GM23338 (cell line): ENCODE results near the gene CPLX3. TPM values are rescaled to one million over a fixed set of nuclear protein-coding genes. Genes with fewer than 3 reads are reported as not detected.

ENCODE experiments used
- microRNA-seq: library from miRNA; unstranded; fragments of <30 nt; microRNA quantifications from one replicate; pipeline ENCODE4, GENCODE V29; 2017
- polyA plus RNA-seq: library from polyadenylated mRNA; unstranded; fragments of >200 nt; fragmentation: Nextera tagmentation; extraction: Ambion mirVana; gene quantifications from 2 replicates; pipeline ENCODE4 v1.2.1, GENCODE V29; 2016
- small RNA-seq: library from RNA; depleted of rRNA; stranded (forward); fragments of <200 nt; gene quantifications from one replicate; pipeline ENCODE3, GENCODE V24; 2014; ENCODE audit warnings: low replicate concordance
- total RNA-seq: library from RNA; depleted of rRNA; stranded (reverse); fragments of >200 nt; shearing (Covaris generic); gene quantifications from 2 replicates; pipeline ENCODE4 v1.2.3, GENCODE V29; 2014; rRNA removed

The CPLX3 gene
- total and polyA plus RNA-seq, 2 experiments from 2014 or later = 0.66 TPM; not detected in 1

Small RNA genes within 50 kb of the gene (microRNA-seq; reads per million reads assigned to microRNA genes)
- gene MIR4513 (not detected), gene MIR6882 (0.66 reads per million)

Small RNA genes within 50 kb of the gene (small RNA-seq; reads per million reads assigned to genes)
- gene CPLX3 = not detected
- gene MIR4513 = not detected
- gene MIR6882 = not detected

Other genes starting within 250 kb of the CPLX3 start
- gene CLK3, start 210.8 kb upstream of the CPLX3 start, total RNA-seq = 59.1 and 67.7 TPM in 2 replicates
- 38.1 and 40.7 TPM in 2 replicates for gene CLK3, start 210.8 kb upstream of the CPLX3 start, polyA plus RNA-seq
- gene EDC3, start 130.6 kb upstream of the CPLX3 start, total RNA-seq = 26.4 and 26.5 TPM in 2 replicates
- gene EDC3, start 130.6 kb upstream of the CPLX3 start, polyA plus RNA-seq = 13.6 and 13.8 TPM in 2 replicates
- 0.50 and 1.4 TPM in 2 replicates for gene CYP1A1, start 101.1 kb upstream of the CPLX3 start, total RNA-seq
- gene CYP1A1, start 101.1 kb upstream of the CPLX3 start, polyA plus RNA-seq = 0.16 and 0.21 TPM in 2 replicates
- not detected in 2 replicates for gene CYP1A2, start 77.8 kb upstream of the CPLX3 start, total RNA-seq
- not detected in 2 replicates for gene CYP1A2, start 77.8 kb upstream of the CPLX3 start, polyA plus RNA-seq
- gene CSK, start 44.5 kb upstream of the CPLX3 start, total RNA-seq = 27.5 and 29.9 TPM in 2 replicates
- gene CSK, start 44.5 kb upstream of the CPLX3 start, polyA plus RNA-seq = 13.6 and 16.5 TPM in 2 replicates
- not detected in 2 replicates for gene LMAN1L, start 13.8 kb upstream of the CPLX3 start, total RNA-seq
- gene LMAN1L, start 13.8 kb upstream of the CPLX3 start, polyA plus RNA-seq = not detected in 2 replicates
- gene ULK3, start 16.5 kb downstream of the CPLX3 start, total RNA-seq = 32.6 and 35.4 TPM in 2 replicates
- 19.3 and 20.3 TPM in 2 replicates for gene ULK3, start 16.5 kb downstream of the CPLX3 start, polyA plus RNA-seq
- 51.3 and 64.9 TPM in 2 replicates for gene SCAMP2, start 46.7 kb downstream of the CPLX3 start, total RNA-seq
- 34.7 and 35.8 TPM in 2 replicates for gene SCAMP2, start 46.7 kb downstream of the CPLX3 start, polyA plus RNA-seq
- gene MPI, start 63.4 kb downstream of the CPLX3 start, total RNA-seq = 67.5 and 74.2 TPM in 2 replicates
- gene MPI, start 63.4 kb downstream of the CPLX3 start, polyA plus RNA-seq = 18.0 and 21.2 TPM in 2 replicates
- gene FAM219B, start 80.2 kb downstream of the CPLX3 start, total RNA-seq = 53.1 and 61.4 TPM in 2 replicates
- gene FAM219B, start 80.2 kb downstream of the CPLX3 start, polyA plus RNA-seq = 28.2 and 28.8 TPM in 2 replicates
- 190 and 292 TPM in 2 replicates for gene COX5A, start 111.4 kb downstream of the CPLX3 start, total RNA-seq
- 765 and 885 TPM in 2 replicates for gene COX5A, start 111.4 kb downstream of the CPLX3 start, polyA plus RNA-seq
- 15.8 and 18.8 TPM in 2 replicates for gene RPP25, start 130.1 kb downstream of the CPLX3 start, total RNA-seq
- 14.6 and 14.8 TPM in 2 replicates for gene RPP25, start 130.1 kb downstream of the CPLX3 start, polyA plus RNA-seq
- 31.0 and 43.3 TPM in 2 replicates for gene SCAMP5, start 168.9 kb downstream of the CPLX3 start, total RNA-seq
- gene SCAMP5, start 168.9 kb downstream of the CPLX3 start, polyA plus RNA-seq = 12.8 and 12.9 TPM in 2 replicates
- gene PPCDC, start 197.0 kb downstream of the CPLX3 start, total RNA-seq = 40.2 and 42.8 TPM in 2 replicates
- gene PPCDC, start 197.0 kb downstream of the CPLX3 start, polyA plus RNA-seq = 17.8 and 22.1 TPM in 2 replicates